ENCODE measurements around the gene EMP2.
A peak's percentile ranks its signal among the peaks of the same experiment; 100 is the strongest.
"Not testable (repeated sequence)": the region's sequence is repeated elsewhere in the genome, so short reads cannot be mapped to it uniquely, and the experiment has no call there.

The EMP2 gene

DNA sequence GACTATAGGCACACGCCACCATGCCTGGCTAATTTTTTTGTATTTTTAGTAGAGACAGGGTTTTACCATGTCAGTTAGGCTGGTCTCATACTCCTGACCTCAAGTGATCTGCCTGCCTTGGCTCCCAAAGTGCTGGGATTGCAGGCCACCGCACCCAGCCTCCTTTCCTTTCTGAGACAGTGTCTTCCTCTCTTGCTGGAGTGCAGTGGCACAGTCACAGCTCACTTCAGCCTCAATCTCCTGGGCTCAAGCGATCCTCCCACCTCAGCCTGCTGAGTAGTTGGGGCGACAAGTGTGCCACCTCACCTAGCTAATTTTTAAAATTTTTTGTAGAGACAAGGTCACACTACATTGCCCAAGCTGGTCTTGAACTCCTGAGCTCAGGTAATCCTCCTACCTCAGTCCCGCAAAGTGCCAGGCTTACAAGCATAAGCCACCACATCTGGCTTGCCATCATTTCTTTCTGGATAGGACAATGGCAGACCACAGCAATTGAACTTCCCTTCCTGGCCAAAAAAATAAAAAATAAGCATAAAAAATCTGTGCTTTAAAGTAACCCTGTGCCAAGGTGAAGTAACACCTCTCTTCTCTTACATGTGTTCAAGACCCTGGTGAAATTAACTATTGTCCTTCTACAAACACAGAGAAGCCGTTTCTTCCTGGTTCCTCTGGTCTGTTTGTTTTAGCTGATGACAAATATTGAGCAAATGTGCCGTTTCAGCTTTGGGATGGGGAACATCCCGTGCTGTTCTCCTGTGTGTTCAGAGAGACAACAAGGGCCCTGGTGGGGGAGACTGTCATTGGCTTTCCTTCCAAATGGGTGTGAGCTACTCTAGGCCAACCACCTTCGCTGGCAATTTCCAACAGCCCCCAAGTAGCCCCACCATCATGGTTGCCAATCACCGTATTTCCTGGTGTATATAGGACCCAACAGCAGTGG is 60.2 kb downstream of the EMP2 start:
- DNase-seq: no peak

DNA sequence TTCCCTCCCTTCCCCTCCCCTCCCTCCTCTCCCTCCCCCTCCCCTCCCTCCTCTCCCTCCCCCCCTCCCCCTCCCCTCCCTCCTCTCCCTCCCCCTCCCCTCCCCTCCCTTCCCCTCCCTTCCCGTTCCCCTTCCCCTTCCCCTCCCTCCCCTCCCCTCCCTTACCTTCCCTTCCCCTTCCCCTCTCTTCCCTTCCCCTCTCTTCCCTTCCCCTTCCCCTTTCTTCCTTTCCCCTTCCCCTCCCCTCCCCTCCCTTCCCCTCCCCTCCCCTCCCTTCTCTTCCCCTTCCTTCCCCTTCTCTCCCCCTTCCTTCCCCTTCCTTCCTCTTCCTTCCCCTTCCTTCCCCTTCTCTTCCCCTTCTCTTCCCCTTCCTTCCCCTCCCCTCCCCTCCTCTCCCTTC is 61.1 kb downstream of the EMP2 start:
- DNase-seq: no peak

DNA sequence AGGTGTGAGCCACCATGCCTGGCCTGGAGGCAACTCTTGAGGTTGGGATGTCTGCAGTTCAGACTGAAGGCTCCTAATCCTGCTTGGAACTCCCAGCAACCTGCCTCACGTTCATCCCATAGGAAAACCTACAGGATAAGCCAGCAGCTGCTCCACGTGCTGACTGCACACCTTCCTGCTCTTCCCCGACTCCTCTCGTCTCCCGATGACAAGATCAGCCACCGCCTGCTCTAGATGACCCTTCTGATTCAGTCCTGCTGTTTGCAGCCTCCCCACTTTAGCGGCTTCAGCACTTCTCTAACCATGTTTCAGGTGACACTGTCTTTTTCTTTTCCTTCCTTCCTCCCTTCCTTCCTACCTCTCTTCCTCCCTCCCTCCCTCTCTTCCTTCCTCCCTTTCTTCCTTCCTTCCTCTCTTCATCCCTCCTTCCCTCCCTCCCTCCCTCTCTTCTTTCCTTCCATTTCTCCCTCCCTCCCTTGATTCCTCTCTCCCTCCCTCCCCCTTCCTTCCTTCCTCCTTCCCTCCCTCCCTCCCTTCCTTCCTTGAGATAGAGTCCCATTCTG is 61.8 kb downstream of the EMP2 start:
- DNase-seq: no peak

DNA sequence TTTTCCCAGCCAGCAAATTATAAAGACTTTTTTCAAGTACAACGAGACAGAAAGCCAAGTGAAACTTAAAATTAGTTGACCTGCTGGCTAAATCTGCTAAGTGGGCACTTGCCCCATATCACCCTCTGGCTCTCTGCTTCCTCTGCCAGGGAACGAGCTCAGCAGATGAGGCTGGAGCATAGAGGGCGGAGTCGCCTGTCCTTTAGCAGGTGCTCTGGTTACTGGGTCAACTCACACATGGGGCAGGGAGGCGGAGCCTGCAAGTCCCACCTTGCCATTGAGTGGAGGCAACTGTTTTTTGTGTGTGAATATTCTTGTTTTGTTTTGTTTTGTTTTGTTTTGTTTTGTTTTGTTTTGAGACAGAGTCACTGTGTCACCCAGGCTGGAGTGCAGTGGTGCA is 62.5 kb downstream of the EMP2 start:
- no peak for DNase-seq

DNA sequence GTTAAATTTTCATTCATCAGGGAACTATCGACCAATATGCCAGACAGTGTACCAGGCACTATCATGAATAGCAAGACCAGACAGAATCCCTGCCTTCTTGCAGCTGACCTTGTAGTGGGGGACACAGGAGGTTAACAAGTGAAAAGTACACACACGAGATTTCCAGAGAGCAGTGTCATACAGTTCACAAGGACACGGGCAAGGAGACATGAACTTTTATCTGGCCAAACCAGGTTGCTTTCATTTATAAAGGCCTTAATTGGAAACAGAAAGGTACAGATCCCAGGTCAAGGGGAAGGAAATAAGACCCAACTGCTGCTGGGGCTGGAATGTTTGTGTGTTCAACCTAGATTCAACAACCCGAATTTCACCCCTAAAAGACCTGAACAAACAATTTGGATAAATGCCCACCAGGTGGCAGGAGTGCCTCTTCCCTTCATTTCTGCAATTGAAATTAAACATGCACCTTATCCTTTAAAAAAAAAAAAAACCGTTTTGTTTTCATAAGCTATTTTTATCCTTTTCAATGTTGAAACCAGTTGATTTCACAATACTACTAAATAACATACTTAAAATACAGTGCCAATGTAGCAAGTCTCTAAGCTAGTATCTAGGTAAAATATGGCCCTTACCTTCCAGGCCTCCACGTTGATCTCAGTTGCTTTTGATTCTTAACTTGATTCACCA is 65.9 kb downstream of the EMP2 start:
- DNase-seq: peak; percentile 64

DNA sequence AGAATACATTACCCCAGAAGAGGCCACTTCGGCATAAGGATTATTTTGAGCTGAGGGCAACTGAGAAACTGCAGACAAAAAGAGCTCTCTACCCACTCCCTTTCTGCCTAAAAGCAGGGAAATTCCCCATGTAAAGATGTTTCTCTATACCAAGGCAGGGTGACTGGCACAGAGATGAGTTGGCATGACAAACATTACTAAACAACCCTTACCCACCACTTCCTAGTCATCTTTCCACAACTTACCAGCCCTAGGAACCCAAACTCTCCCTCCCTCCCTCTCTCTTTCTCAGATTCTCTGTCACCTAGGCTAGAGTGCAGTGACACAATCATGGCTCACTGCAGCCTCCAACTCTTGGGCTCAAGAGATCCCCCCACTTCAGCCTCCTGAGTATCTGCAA is 68.6 kb downstream of the EMP2 start:
- DNase-seq: no peak

DNA sequence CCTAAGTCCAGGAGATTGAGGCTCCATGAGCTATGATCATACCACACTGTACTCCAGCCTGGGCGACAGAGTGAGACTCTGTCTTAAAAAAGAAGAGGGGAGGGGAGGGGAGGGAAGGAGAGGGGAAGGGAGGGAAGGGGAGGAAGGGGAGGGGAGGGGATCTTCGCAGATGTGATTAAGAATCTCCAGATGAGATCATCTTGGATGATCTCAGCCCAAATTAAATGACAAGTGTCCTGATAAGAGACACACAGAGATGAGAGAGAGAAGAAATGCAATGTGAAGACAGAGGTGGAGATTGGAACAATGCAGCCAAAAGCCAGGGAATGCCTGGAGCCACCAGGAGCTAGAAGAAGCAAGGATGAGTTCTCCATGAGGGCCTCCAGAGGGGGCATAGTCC is 70.1 kb downstream of the EMP2 start:
- DNase-seq: no peak

DNA sequence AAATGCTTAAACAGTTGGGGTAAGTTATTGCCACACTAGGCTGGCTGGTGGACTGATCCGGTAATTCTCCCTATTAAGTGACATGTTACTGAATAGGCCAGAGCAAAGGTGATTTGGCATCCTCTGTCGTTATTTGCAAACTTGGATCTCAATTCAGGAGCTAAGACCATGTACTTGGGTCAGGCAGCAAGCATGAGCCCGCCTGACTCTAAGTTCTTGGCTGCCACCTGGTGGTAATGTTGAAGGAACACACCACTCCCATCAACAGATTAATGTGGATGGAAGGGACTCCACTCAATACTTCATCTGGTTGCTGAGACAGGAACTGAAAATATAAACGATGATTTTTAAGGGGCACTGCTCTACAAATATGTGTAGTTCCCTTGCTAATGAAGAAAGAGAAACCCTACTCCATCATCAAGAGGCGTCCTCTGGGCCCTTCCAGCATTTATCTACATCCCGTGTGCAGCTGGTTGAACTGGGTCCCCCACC is 70.8 kb downstream of the EMP2 start:
- DNase-seq: peak; percentile 41

DNA sequence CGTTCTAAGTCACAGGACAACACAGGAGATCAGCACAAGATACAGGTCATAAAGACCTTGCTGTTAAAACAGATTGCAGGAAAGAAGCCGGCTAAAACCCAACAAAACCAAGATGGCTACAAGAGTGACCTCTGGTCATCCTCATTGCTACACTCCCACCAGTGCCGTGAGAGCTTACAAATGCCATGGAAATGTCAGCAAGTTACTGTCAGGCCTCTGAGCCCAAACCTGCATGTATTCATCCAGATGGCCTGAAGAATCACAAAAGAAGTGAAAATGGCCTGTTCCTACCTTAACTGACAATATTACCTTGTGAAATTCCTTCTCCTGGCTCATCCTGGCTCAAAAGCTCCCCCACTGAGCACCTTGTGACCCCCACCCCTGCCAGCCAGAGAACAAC is 75.1 kb downstream of the EMP2 start:
- DNase-seq: not testable (repeated sequence)

DNA sequence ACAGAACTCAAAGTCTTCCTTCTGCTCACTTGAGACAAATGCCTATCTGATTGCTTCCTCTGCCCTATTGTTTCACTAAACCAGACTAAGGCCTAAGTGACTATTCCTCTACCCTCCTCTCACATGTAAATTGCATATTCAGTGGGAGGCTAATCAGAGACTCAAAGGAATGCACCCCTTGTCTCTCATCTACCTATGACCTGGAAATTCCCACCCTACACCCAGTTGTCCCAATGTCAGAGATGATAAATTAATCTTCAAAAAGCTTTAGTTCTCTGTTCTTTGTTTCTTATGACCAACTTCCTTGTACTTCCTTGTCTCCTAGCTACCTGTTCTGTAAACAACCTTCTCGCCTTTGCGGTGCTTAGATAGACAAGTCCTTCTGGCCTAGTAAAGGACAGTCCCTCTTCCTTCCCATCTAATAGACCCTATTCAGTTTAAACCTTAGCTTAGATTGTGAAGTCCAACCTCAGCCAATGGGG is 76.0 kb downstream of the EMP2 start:
- no peak for DNase-seq

DNA sequence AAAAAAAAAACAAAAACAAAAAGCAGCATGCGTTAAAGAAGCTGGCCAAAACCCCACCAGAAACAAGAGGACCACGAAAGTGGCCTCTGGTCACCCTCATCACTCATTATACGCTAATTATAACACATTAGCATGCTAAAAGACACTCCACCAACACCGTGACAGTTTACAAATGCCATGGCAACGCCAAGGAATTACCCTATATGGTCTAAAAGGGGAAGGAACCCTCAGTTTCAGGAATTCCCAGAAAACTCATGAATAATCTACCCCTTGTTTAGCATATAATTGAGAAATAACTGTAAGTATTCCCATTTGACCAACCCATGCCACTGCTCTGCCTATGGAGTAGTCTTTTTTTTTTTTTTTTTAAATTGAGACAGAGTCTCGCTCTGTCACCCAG is 77.6 kb downstream of the EMP2 start:
- DNase-seq: no peak

DNA sequence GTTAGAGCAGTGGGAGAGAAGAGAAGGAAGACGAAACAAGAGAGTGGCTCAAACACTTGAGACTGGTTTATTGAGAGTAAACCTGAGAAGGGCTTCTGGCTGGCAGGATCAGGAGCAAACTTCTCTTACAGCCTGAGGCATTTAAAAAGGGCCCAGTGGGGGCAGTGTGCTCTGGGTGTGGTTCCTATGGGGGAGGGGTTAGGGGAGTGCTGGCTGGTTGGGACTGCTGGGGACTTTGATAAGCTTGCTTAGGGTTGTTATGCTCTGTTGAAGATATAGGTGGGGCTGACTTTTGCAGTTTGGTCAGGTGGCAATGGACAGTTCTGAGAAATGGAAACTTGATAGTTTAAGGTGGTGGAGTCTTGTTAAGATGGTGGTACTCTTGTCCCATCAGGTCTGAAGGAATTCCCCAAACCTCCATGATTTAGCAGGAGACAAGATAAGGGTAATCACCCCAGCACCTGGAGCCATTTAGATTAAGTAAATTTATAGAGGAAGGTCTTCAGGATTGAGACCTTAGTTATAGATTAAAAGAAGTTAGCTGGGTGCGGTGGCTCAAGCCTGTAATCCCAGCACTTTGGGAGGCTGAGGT is 79.3 kb downstream of the EMP2 start:
- DNase-seq: no peak

DNA sequence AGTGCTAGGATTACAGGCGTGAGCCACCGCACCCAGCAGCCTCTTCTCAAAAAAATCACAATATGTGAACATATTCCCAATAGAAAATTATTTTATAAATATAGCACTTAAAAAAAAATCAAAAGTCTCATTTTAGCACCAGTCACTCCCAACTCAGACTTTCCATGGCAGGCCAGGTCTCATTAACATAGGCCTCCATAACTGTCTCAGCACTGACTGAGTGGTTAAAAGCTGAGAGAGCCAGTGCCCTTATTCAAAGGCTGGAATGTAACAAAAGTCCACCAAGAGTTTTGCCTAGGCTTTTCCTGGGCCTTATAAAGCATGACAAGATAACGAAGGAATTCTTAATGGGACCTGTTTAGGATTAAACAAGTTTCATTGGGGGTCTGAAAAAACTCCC is 79.8 kb downstream of the EMP2 start:
- DNase-seq: no peak

DNA sequence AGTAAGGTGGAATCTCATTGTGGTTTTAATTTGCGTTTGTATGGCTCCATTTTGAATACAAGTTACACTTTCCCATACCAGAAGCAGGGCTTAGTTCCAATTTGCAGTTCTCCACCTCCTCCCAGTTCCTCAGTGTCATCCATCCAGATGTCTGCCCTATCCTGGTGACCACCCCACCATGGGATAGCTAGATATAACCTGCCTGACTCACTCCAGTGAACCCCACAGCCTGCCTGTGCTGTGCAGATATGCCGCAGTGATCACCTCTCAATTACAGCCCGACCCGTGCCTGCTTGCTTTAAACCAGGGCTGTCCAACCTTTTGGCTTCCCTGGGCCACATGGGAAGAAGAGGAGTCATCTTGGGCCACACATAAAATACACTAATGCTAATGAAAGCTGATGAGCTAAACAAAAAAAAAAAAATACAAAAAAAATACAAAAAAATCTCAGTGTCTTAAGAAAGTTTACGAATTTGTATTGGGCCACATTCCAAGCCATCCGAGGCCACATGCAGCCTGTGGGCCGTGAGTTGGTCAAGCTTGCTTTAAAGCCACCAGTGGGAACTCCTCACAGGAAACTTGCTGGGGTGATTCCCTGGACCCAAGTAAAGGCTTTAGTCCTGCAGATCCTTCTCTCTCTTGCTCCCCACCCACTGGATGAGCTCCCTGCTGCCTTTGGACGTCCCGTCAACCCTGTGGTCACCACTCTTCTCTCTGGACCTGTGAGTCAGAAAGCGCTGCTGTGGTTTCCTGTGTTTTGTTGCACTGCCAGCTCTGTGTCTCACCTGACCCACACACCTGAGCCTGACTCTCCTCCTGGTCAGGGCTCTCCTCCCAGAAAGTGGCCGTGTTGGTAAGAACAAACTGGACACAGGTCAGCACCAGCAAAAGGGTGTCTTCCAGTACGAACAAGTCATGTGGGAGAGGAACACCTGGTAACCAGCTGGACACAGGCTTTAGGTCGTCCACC is 83.0 kb downstream of the EMP2 start:
- DNase-seq: no peak

DNA sequence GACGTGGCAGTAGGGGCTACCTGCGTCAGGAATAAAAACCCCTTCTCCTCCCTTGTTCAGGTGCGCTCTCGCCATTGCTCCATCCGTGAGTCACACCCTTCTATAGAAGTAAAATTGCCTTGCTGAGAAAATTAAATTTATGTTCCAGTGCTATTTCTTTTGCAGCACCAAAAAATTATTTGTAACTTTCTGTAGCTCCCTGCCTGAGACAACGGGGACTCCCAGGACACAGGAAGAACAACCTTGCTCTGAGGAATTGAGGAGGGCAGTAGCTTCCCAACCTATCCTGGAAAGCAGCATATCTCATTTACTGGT is 85.4 kb downstream of the EMP2 start:
- DNase-seq: no peak

DNA sequence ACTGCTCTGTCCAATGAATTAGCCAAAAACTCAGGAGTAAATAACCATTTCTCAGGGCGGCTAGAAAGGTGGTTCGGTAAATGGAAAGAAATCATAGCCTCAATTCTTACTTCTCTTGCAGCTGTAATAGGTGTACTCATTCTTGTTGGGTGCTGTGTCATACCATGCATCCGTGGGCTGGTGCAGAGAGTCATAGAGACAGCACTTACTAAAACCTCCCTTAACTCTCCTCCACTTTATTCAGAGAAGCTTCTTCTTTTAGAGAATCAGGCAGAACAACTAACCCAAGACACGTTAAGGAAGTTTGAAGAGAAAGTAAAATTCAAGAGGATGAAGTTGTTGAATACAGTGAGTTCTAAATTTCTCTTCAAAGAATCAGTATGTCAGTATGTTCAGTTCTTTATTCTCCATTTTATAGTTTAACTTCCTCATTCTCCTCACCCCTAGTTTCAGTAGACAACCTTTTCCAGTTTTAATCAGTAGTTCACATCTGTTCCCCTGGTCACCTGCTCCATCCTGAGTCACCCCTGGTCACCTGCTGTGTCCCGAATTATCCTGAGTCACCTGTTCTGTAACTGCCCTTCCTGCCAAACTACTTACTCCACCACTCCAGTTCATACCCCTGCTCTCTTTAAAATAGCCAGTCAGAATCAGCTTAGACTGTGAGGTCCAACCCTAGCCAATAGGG is 85.9 kb downstream of the EMP2 start:
- DNase-seq: no peak

DNA sequence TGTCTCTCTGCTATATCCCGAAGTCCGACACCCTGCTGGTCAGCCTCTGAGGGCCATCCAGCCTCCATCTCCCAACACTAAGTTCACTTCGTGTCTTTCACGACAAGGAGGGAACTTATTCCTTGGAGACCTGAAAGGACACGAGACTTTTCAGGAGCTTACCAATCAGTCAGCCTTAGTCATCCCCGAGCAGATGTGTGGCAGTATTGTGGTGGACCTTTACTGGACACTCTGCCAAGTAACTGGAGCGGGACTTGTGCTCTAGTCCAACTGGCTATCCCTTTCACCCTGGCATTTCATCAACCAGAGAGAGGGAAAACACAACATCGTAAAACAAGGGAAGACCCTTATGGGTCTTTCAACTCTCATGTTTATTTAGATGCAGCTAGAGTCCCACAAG is 87.1 kb downstream of the EMP2 start:
- DNase-seq: no peak

DNA sequence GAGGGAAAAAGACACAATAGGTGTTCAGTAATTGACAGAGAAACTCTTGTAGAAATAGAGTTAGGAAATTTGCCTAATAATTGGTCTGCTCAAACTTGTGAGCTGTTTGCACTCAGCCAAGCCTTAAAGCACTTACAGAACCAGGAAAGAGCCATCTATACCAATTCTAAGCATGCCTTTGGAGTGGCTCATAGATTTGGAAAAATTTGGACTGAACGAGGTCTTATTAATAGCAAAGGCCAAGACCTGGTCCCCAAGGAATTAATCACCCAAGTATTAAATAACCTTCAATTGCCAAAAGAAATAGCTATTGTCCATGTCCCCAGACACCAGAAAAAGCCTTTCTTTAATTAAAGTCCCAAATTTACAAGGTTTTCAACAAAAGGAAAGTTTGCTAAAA is 90.3 kb downstream of the EMP2 start:
- DNase-seq: no peak

DNA sequence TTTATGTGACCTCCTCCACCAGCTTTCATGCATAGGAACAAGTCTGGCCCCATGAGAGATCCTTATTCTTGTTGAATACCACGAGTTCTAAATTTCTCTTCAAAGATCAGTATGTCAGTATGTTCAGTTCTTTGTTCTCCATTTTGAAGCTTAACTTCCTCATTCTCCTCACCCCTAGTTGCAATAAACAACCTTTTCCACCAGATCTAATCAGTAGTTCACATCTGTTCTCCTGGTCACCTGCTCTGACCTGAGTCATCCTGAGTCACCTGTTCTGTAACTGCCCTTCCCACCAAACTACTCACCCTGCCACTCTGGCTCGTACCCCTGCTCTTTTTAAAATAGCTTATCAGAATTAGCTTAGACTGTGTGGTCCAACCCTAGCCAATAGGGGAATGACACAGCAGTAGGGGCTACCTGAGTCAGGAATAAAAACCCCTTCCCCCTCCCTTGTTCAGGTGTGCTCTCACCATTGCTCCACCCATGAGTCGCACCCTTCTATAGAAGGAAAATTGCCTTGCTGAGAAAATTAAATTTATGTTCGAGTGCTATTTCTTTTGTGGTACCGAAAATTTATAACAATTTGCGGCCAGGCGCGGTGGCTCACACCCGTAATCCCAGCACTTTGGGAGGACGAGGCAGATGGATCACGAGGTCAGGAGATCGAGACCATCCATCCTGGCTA is 94.6 kb downstream of the EMP2 start:
- DNase-seq: no peak

DNA sequence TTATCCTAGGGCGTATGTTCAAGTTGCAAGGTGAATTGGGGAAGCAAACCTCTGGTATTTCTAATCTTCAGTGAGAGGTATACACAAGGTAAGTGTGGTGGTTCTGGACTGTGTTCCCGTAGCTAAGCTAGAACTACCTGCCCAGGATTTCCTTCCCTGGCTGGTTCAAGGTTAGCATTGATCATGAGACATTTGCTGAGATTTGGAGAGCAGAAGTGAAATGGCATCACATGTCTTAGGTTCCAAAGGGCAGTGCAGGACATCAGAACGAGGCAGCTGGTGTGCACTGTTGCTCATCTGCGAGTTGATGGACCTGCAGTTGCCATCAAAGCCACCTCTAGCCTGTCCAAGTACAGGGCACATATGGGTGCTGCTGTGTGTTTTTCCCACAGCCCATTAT is 95.2 kb downstream of the EMP2 start:
- no peak for DNase-seq

DNA sequence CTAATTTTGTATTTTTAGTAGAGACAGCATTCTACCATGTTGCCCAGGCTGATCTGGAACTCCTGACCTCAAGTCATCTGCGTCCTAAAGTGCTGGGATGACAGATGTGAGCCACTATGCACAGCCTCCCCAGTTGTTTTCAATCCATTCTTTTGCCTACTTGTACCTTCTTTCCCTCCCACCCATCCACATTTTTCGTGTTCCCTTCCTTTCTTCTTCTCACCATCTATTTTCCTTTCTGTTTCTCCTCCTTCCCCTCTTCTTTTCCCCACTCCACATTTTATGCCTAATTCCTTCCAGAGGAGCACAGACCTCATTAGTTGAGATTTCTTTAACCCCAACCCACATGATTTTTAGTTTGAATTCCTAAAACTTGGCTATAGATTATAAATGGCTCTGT is 100.2 kb downstream of the EMP2 start:
- DNase-seq: no peak

Data from KG1 (cell line).